Mucosa of stomach (tissue), 1 donor: ENCODE data around the gene FOXK1.
"Not testable (repeated sequence)": the region's sequence is repeated elsewhere in the genome, so short reads cannot be mapped to it uniquely, and the experiment has no call there.

Experiments used
- H3K27me3 ChIP-seq: one replicate; pipeline ENCODE4 v1.7.0; 2013; ENCODE audit warnings: mild to moderate bottlenecking, low read length; ENCODE audit not compliant: control insufficient read depth, insufficient read depth
- H3K36me3 ChIP-seq: one replicate; pipeline ENCODE4 v1.7.0; 2013; ENCODE audit warnings: low read length; ENCODE audit not compliant: control insufficient read depth, insufficient read depth
- H3K4me1 ChIP-seq: one replicate; pipeline ENCODE4 v1.7.0; 2013; ENCODE audit warnings: mild to moderate bottlenecking, low read length; ENCODE audit not compliant: control insufficient read depth, insufficient read depth
- H3K4me3 ChIP-seq: one replicate; pipeline ENCODE4 v1.7.0; 2013; ENCODE audit warnings: low read length
- H3K9ac ChIP-seq: one replicate; pipeline ENCODE4 v1.7.0; 2013; ENCODE audit warnings: mild to moderate bottlenecking, low read length, moderate library complexity
- H3K9me3 ChIP-seq: one replicate; pipeline ENCODE4 v1.7.0; 2013; ENCODE audit warnings: mild to moderate bottlenecking, low read length, moderate library complexity; ENCODE audit not compliant: control insufficient read depth
- donor health status: Pancreatic carcinoma.

FOXK1 gene

GRCh38 chr7:4681886-4682620 lies at the start of gene FOXK1:
FOXK1 (plus strand) TSS chr7:4682295; CDS start chr7:4682309, 14 bp downstream.
- no peaks in the 10 kb centered on the region for H3K36me3 ChIP-seq
- H3K9ac ChIP-seq = peak within 1 kb of the TSS; percentile 95
- peak within 1 kb of the TSS; percentile 95 for H3K4me3 ChIP-seq
- H3K9me3 ChIP-seq = no peaks in the 10 kb centered on the region
- H3K4me1 ChIP-seq = peaks cover 19% of the 10 kb centered on the region
- H3K27me3 ChIP-seq = no peaks in the 10 kb centered on the region

- Histone ChIP-seq H3K4me3 (no peak overlapping the region), H3K9me3 (no peaks in the 10 kb centered on the region), H3K27me3 (peaks cover 6% of the 10 kb centered on the region), H3K9ac (no peak overlapping the region), H3K36me3 (no peaks in the 10 kb centered on the region), H3K4me1 (peaks cover 6% of the 10 kb centered on the region)
Measured at GRCh38 chr7:4633012-4633411, 49.1 kb upstream of the FOXK1 start.

- H3K4me1 ChIP-seq = peaks cover 6% of the 10 kb centered on the region
- no peaks in the 10 kb centered on the region for H3K36me3 ChIP-seq
- no peak overlapping the region for H3K4me3 ChIP-seq
- H3K9ac ChIP-seq = no peak overlapping the region
- H3K27me3 ChIP-seq = peaks cover 6% of the 10 kb centered on the region
- H3K9me3 ChIP-seq = no peaks in the 10 kb centered on the region
Measured at GRCh38 chr7:4634166-4634565, 47.9 kb upstream of the FOXK1 start.

GRCh38 chr7:4638781-4639575 lies 43.1 kb upstream of the FOXK1 start:
- Histone ChIP-seq H3K4me3 (no peak overlapping the region), H3K9me3 (no peaks in the 10 kb centered on the region), H3K4me1 (peaks cover 3% of the 10 kb centered on the region), H3K27me3 (no peaks in the 10 kb centered on the region), H3K36me3 (no peaks in the 10 kb centered on the region), H3K9ac (no peak overlapping the region)

GRCh38 chr7:4641091-4641666 lies 40.9 kb upstream of the FOXK1 start:
- no peaks in the 10 kb centered on the region for H3K9me3 ChIP-seq
- peak overlapping the region; percentile 70 for H3K9ac ChIP-seq
- no peaks in the 10 kb centered on the region for H3K27me3 ChIP-seq
- no peaks in the 10 kb centered on the region for H3K36me3 ChIP-seq
- H3K4me1 ChIP-seq = peaks cover 3% of the 10 kb centered on the region
- H3K4me3 ChIP-seq = peak overlapping the region; percentile 3

- H3K4me1 ChIP-seq = peaks cover 3% of the 10 kb centered on the region
- H3K9ac ChIP-seq = peak overlapping the region; percentile 70
- H3K4me3 ChIP-seq = peak overlapping the region; percentile 3
- H3K9me3 ChIP-seq = no peaks in the 10 kb centered on the region
- H3K36me3 ChIP-seq = no peaks in the 10 kb centered on the region
- no peaks in the 10 kb centered on the region for H3K27me3 ChIP-seq
Measured at GRCh38 chr7:4641667-4642467, 40.2 kb upstream of the FOXK1 start.

- Histone ChIP-seq H3K4me1 (peaks cover 3% of the 10 kb centered on the region), H3K36me3 (no peaks in the 10 kb centered on the region), H3K4me3 (peak overlapping the region; percentile 3), H3K9me3 (no peaks in the 10 kb centered on the region), H3K9ac (peak overlapping the region; percentile 70), H3K27me3 (no peaks in the 10 kb centered on the region)
Measured at GRCh38 chr7:4642468-4643203, 39.5 kb upstream of the FOXK1 start.

GRCh38 chr7:4643204-4643471 lies 39.0 kb upstream of the FOXK1 start:
- H3K9me3 ChIP-seq, H3K4me3 ChIP-seq, H3K27me3 ChIP-seq, H3K4me1 ChIP-seq, H3K36me3 ChIP-seq, H3K9ac ChIP-seq: not testable (repeated sequence)

- H3K36me3 ChIP-seq = no peaks in the 10 kb centered on the region
- H3K4me1 ChIP-seq = peaks cover 3% of the 10 kb centered on the region
- no peak overlapping the region for H3K4me3 ChIP-seq
- no peak overlapping the region for H3K9ac ChIP-seq
- no peaks in the 10 kb centered on the region for H3K9me3 ChIP-seq
- no peaks in the 10 kb centered on the region for H3K27me3 ChIP-seq
Measured at GRCh38 chr7:4645246-4645645, 36.8 kb upstream of the FOXK1 start.

- no peaks in the 10 kb centered on the region for H3K4me1 ChIP-seq
- H3K4me3 ChIP-seq = no peak overlapping the region
- no peaks in the 10 kb centered on the region for H3K36me3 ChIP-seq
- H3K9me3 ChIP-seq = no peaks in the 10 kb centered on the region
- H3K27me3 ChIP-seq = no peaks in the 10 kb centered on the region
- no peak overlapping the region for H3K9ac ChIP-seq
Measured at GRCh38 chr7:4648111-4648510, 34.0 kb upstream of the FOXK1 start.

- Histone ChIP-seq H3K4me3 (no peak overlapping the region), H3K36me3 (no peaks in the 10 kb centered on the region), H3K9ac (no peak overlapping the region), H3K27me3 (no peaks in the 10 kb centered on the region), H3K4me1 (no peaks in the 10 kb centered on the region), H3K9me3 (no peaks in the 10 kb centered on the region)
Measured at GRCh38 chr7:4650433-4651047, 31.6 kb upstream of the FOXK1 start.
